Central memory CD8-positive, alpha-beta T cell (primary cell): ENCODE data around the gene TRAPPC12.

ENCODE experiments used
- ATAC-seq: fragments of 150-1000 bp; cut with Tn5 transposase; replicated peaks from 2 replicates; pipeline ENCODE4 v1.10.0; 2022; ENCODE audit warnings: mild to moderate bottlenecking, moderate FRiP score, moderate number of reproducible peaks; ENCODE audit not compliant: poor library complexity, severe bottlenecking; ENCODE audit errors: extremely low read depth
- DNase-seq, 2 donors: peaks; one replicate each; pipeline ENCODE4 v3.0.0; 2021; ENCODE audit warnings: low spot score in 2 of 2
- H3K27ac Mint-ChIP-seq: one replicate; pipeline ENCODE4 v1.8.0; 2022; ENCODE audit warnings: low read depth, mild to moderate bottlenecking, moderate library complexity, mixed read lengths
- H3K27me3 Mint-ChIP-seq: one replicate; pipeline ENCODE4 v1.8.0; 2022; ENCODE audit warnings: mixed read lengths
- H3K36me3 Mint-ChIP-seq: one replicate; pipeline ENCODE4 v1.8.0; 2022; ENCODE audit warnings: mild to moderate bottlenecking, moderate library complexity, mixed read lengths; ENCODE audit not compliant: insufficient read depth
- H3K4me1 Mint-ChIP-seq: one replicate; pipeline ENCODE4 v1.8.0; 2022; ENCODE audit warnings: mixed read lengths
- H3K4me3 Mint-ChIP-seq: one replicate; pipeline ENCODE4 v1.8.0; 2022; ENCODE audit warnings: mild to moderate bottlenecking, moderate library complexity, mixed read lengths
- H3K9me3 Mint-ChIP-seq: one replicate; pipeline ENCODE4 v1.8.0; 2022; ENCODE audit warnings: mixed read lengths

TRAPPC12 gene

DNA sequence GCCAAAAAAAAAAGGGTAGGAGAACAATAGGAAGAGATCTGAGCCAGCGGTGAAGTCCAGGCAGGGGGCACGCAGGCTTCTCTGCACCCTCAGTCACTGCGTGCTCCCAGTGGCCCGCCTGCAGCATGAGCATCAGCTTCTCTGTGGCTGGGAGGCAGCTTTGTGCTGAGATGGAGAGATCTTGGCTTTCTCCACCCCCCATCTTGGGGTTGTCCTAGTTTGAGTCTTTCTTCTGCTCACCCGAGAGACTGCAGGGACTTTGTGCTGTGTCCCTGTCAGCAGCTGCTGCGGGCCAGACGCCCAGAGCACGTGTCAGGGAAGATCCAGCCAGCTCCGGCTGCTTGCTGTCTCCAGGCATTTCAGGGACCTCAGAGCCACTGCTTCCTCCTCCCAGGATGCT lies 20.3 kb downstream of the TRAPPC12 start:
- Mint-ChIP-seq H3K4me3 (no peak overlapping the region), H3K4me1 (peaks cover 18% of the 10 kb centered on the region), H3K36me3 (peaks cover 37% of the 10 kb centered on the region), H3K27me3 (no peaks in the 10 kb centered on the region), H3K9me3 (peaks cover 7% of the 10 kb centered on the region), H3K27ac (no peak overlapping the region)
- DNase-seq (no peak), ATAC-seq (no peak)

DNA sequence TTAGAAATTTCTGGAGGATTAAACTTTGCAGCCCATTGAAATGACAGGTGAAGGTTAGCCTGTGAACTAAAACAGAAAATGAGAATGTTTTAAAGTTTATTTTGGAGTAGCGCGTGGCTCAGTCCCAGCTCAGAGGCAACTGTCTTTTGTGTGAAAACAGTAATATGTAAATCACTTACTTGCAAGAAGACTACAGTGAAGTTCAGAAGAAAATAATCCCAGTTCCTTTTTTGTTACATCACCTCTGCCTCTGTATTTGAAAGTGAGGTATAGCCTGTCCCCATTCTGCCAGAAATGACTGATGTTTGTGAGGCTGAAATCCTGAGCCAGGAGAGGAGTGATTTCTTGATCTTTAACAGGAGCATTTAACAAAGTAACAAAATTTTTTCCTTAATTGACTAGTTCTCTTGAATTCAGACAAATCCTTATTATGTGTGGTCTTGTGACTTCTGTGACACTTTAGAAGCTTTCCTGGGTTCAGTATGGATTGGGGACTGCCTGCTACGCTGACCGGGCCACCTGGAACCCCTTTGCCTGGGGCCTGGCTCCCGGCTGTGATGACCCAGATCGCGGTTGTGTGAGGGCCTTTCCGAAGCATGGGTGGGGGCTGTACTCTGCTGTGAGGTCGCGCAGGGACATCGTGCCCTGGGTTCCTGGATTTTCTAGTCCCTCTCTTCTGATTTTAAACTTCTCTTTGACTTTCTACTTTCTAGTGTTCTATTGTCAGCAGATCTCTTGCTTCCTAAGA lies 24.3 kb downstream of the TRAPPC12 start:
- H3K4me3 Mint-ChIP-seq = no peak overlapping the region
- ATAC-seq (no peak), DNase-seq (no peak)
- no peak overlapping the region for H3K27ac Mint-ChIP-seq
- peaks cover 38% of the 10 kb centered on the region for H3K36me3 Mint-ChIP-seq
- no peaks in the 10 kb centered on the region for H3K27me3 Mint-ChIP-seq
- peaks cover 21% of the 10 kb centered on the region for H3K4me1 Mint-ChIP-seq
- H3K9me3 Mint-ChIP-seq = no peaks in the 10 kb centered on the region

DNA sequence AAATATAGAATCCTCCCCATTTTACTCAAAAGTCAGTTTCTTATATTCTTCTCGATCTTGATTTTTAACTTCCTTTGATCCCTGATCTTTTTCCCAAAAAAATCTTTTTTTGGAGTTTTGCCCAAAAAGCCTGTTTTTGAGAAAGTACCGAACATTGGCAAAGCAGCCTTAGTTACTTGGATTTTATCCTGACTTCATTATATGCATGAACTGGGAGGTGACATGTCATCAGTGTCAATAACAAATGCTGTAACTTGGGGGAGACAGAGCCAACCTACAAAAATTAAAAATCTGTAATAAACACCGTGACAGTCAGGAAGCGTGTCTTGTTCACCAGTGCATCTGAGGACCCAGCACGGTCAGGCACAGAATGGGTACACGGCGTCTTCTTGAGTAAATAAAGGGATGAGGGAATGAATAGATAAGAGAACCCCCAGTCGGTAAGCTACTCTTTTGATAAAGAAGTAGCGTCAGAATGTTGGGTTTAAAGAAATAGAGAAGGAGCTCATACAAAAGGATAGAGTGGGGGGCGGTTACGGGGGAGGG lies 24.9 kb downstream of the TRAPPC12 start:
- no peak overlapping the region for H3K4me3 Mint-ChIP-seq
- H3K9me3 Mint-ChIP-seq = no peaks in the 10 kb centered on the region
- ATAC-seq (no peak), DNase-seq (no peak)
- no peak overlapping the region for H3K27ac Mint-ChIP-seq
- H3K27me3 Mint-ChIP-seq = no peaks in the 10 kb centered on the region
- H3K4me1 Mint-ChIP-seq = peaks cover 24% of the 10 kb centered on the region
- peaks cover 38% of the 10 kb centered on the region for H3K36me3 Mint-ChIP-seq

DNA sequence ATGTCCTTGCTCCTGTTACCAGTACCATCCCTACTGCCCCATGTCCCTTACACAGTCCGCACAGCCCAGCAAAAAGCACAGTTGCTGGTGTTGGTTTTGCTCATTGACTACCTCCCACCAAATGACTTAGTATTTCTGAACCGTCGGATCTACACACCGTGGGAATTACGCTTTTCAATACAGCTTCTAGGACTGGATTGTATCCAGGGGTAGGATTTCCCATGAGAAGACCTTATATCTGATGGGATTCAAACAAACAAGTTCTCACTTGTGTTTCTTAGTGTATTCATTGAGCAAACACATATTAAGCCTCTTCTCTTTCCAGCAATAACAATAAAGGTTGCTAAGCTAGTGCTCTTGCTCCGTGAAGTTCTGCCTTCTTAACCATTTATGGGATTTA lies 25.8 kb downstream of the TRAPPC12 start:
- Mint-ChIP-seq H3K4me1 (peaks cover 29% of the 10 kb centered on the region), H3K36me3 (peaks cover 38% of the 10 kb centered on the region), H3K9me3 (no peaks in the 10 kb centered on the region), H3K4me3 (no peak overlapping the region), H3K27me3 (no peaks in the 10 kb centered on the region), H3K27ac (no peak overlapping the region)
- ATAC-seq = no peak
- DNase-seq = no peak

- DNase-seq = no peak
- H3K27me3 Mint-ChIP-seq = no peaks in the 10 kb centered on the region
- H3K4me1 Mint-ChIP-seq = peaks cover 25% of the 10 kb centered on the region
- H3K9me3 Mint-ChIP-seq = no peaks in the 10 kb centered on the region
- no peak for ATAC-seq
- H3K27ac Mint-ChIP-seq = no peak overlapping the region
- peaks cover 38% of the 10 kb centered on the region for H3K36me3 Mint-ChIP-seq
- no peak overlapping the region for H3K4me3 Mint-ChIP-seq
Observed at GRCh38 chr2:3405876-3406275, 26.4 kb downstream of the TRAPPC12 start.

GRCh38 chr2:3406501-3406900 lies 27.0 kb downstream of the TRAPPC12 start:
- Mint-ChIP-seq H3K27ac (no peak overlapping the region), H3K4me3 (no peak overlapping the region), H3K36me3 (peaks cover 37% of the 10 kb centered on the region), H3K4me1 (peaks cover 25% of the 10 kb centered on the region), H3K27me3 (no peaks in the 10 kb centered on the region), H3K9me3 (no peaks in the 10 kb centered on the region)
- ATAC-seq = no peak
- DNase-seq = no peak

DNA sequence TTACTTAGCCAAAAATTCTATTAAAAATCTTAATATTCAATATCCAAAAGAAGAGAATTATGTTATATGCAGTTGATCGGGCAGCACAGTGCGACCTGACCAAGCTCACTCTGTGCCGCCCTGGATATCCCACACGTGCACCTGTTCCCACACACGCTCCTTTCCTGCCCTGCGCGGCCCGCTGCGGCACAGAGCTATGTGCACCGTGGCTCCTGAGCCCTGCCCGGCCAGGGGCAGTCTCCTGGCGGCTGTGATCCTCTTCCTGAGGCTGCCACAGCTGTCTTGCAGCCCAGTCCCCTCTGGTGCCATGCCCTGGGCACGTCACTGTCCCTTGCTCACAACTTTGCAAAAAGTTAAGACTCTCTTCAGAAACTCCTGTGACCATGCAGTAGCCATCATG lies 29.3 kb downstream of the TRAPPC12 start:
- H3K9me3 Mint-ChIP-seq = no peaks in the 10 kb centered on the region
- H3K36me3 Mint-ChIP-seq = peaks cover 23% of the 10 kb centered on the region
- H3K4me1 Mint-ChIP-seq = peaks cover 35% of the 10 kb centered on the region
- DNase-seq (no peak), ATAC-seq (no peak)
- H3K27ac Mint-ChIP-seq = no peak overlapping the region
- H3K4me3 Mint-ChIP-seq = no peak overlapping the region
- no peaks in the 10 kb centered on the region for H3K27me3 Mint-ChIP-seq

DNA sequence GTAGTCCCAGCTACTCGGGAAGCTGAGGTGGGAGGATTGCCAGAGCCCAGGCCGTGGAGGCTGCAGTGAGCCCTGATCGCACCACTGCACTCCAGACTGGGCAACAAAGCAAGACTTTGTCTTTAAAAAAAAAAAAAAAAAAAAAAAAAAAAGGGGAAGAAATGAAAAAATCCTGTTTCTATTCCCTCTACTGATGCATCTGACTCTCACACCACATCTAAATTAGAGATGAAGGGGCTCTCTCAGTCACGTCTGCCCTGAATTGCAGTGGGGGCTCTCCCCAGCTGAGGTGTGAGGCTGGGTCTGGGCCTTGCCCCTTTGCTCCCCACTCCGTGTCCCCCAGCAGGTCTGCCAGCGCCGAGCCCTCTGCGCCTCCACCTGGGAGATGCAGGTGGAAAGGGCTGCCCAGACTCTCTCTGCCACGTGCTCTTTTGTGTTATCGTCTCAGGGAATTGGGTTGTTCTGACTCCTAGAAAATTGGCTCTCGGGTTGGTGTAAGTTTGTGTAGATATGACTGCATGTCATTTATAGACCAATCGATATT lies 30.2 kb downstream of the TRAPPC12 start:
- Mint-ChIP-seq H3K4me1 (peaks cover 28% of the 10 kb centered on the region), H3K27me3 (no peaks in the 10 kb centered on the region), H3K27ac (no peak overlapping the region), H3K4me3 (no peak overlapping the region), H3K36me3 (peaks cover 20% of the 10 kb centered on the region), H3K9me3 (no peaks in the 10 kb centered on the region)
- DNase-seq (no peak), ATAC-seq (no peak)

GRCh38 chr2:3411103-3411502 lies 31.6 kb downstream of the TRAPPC12 start:
- peaks cover 17% of the 10 kb centered on the region for H3K36me3 Mint-ChIP-seq
- H3K27me3 Mint-ChIP-seq = no peaks in the 10 kb centered on the region
- H3K27ac Mint-ChIP-seq = no peak overlapping the region
- ATAC-seq (no peak), DNase-seq (no peak)
- no peaks in the 10 kb centered on the region for H3K9me3 Mint-ChIP-seq
- H3K4me3 Mint-ChIP-seq = no peak overlapping the region
- peaks cover 23% of the 10 kb centered on the region for H3K4me1 Mint-ChIP-seq

GRCh38 chr2:3413697-3414096 lies 34.2 kb downstream of the TRAPPC12 start:
- no peaks in the 10 kb centered on the region for H3K9me3 Mint-ChIP-seq
- ATAC-seq = no peak
- no peak overlapping the region for H3K27ac Mint-ChIP-seq
- H3K36me3 Mint-ChIP-seq = peaks cover 16% of the 10 kb centered on the region
- DNase-seq = no peak
- no peak overlapping the region for H3K4me3 Mint-ChIP-seq
- H3K27me3 Mint-ChIP-seq = no peaks in the 10 kb centered on the region
- H3K4me1 Mint-ChIP-seq = peaks cover 20% of the 10 kb centered on the region

DNA sequence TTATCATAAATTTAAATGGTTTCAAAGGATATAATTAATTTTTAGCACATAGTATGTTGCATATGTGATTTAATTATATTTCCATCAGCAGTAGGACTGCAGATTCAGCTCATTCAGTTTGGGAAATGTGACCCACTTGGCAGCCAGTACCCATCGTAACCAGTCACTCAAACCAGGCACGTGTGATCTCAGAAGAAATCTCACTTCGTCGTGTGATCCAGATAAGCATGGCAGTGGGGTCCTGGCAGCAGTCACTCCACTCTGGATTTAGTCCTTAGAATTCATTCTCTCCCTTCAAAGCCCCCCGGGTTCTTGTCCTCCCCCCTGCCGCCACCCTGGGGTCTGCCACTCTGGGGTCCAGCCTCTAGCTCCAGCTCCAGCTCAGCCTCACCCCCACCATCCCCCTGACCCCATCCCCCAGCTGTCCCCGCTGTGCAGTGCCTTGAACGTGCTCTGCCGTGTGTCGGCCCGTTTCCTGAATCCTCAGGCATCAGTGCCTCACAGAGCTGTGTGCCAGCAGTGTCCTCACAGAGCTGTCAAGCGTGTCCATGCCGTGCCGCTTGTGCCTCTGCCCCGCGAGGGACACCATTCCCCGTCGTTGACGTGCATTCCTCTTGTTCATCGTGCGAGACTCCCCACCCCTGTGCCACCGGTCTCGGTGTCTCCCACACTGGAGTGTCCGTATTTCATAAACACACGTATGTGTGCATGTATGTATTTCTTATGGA lies 34.8 kb downstream of the TRAPPC12 start:
- no peak overlapping the region for H3K27ac Mint-ChIP-seq
- no peaks in the 10 kb centered on the region for H3K9me3 Mint-ChIP-seq
- no peak for DNase-seq
- peaks cover 16% of the 10 kb centered on the region for H3K4me1 Mint-ChIP-seq
- ATAC-seq = no peak
- no peak overlapping the region for H3K4me3 Mint-ChIP-seq
- peaks cover 20% of the 10 kb centered on the region for H3K36me3 Mint-ChIP-seq
- no peaks in the 10 kb centered on the region for H3K27me3 Mint-ChIP-seq

DNA sequence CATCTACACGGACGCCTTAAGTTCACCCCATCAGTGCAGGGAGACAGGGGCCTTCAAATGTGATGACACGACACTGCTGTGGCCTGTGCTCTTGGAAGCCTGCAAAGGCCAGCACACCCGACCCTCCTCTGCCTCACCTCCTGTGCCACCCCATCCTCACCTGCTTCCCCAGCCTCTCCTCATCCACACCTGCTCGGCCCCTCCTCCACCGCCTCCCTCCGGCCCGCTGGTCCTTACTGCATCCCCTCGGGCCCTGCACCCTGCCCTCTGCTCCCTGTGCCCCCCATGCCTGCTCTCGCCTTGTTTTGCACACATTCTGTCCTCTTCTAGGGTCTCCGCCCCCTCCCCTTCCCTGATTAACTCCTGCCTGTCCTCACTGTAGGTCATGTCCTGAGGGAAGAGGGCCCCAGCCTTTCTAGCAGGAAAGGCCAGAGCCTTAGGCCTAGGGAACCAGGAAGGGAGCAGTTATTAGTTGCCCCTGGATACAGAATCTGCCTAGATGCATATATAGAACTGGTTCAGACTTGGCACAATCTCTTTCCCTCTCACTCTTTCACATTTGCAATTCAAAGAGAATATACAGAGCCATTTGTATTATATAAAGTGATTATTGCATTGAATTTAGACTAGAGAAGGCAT lies 39.4 kb downstream of the TRAPPC12 start:
- DNase-seq = no peak
- ATAC-seq = no peak
- no peak overlapping the region for H3K4me3 Mint-ChIP-seq
- H3K27me3 Mint-ChIP-seq = no peaks in the 10 kb centered on the region
- H3K9me3 Mint-ChIP-seq = no peaks in the 10 kb centered on the region
- no peak overlapping the region for H3K27ac Mint-ChIP-seq
- peaks cover 34% of the 10 kb centered on the region for H3K36me3 Mint-ChIP-seq
- H3K4me1 Mint-ChIP-seq = peaks cover 7% of the 10 kb centered on the region
